VCaP (cell line): ENCODE measurements around the gene RPRM.

Experiments used
- H3K27ac ChIP-seq: fragments of 450-650 bp; 2 replicates; pipeline ENCODE4 v1.5.1; 2017
- TF ChIP-seq, protein P1 (sequence below): fragments of 450-650 bp; conservative IDR thresholded peaks from 2 replicates; pipeline ENCODE4 v1.5.1; 2017; ENCODE audit warnings: mild to moderate bottlenecking, moderate library complexity

RPRM gene

DNA sequence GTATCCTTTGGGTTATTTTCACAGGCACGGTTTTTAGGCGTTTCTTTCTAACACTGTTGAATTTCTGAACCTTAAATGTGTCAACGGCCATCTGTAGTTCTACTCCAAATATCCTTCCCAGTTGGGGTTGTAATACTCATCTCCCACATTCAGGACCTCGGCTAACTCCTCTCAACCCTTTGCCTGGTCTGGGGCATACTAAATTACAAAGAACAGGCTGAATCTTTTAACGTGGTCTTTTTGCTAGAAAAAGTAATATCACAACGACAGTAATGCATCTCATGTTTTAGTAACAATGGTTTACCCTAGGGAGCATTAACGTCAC is 2.1 kb downstream of the RPRM start:
- H3K27ac ChIP-seq: no peak overlapping the region
- TF ChIP-seq, protein P1, sequence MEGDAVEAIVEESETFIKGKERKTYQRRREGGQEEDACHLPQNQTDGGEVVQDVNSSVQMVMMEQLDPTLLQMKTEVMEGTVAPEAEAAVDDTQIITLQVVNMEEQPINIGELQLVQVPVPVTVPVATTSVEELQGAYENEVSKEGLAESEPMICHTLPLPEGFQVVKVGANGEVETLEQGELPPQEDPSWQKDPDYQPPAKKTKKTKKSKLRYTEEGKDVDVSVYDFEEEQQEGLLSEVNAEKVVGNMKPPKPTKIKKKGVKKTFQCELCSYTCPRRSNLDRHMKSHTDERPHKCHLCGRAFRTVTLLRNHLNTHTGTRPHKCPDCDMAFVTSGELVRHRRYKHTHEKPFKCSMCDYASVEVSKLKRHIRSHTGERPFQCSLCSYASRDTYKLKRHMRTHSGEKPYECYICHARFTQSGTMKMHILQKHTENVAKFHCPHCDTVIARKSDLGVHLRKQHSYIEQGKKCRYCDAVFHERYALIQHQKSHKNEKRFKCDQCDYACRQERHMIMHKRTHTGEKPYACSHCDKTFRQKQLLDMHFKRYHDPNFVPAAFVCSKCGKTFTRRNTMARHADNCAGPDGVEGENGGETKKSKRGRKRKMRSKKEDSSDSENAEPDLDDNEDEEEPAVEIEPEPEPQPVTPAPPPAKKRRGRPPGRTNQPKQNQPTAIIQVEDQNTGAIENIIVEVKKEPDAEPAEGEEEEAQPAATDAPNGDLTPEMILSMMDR: no peak

DNA sequence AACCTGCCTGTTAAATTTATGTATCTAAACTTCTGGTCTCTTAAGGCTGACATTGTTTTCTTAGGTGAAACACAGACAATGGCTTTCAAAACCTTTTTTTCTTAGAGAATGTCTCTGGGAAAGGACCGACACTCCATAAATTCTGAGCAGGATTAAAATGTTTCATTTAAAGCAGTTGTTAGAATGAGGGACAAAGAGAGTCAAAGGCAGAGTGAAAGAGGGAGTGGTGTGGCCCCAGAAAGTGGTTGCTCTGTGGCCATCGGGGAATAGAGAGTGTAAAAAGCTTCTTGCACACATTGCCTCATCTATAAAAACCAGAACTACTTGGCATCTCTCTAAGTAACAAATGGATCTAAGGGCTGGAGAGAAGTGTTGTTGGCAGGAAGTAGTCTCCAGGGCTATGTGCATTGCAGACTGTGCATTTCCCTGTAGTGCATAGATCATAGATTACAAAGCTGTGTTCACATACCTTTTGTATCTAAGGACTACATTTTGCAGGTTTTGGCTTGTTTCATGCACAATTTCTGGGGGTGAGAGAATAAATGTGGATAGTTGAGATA is 3.6 kb downstream of the RPRM start:
- TF ChIP-seq, protein P1: no peak
- no peak overlapping the region for H3K27ac ChIP-seq

DNA sequence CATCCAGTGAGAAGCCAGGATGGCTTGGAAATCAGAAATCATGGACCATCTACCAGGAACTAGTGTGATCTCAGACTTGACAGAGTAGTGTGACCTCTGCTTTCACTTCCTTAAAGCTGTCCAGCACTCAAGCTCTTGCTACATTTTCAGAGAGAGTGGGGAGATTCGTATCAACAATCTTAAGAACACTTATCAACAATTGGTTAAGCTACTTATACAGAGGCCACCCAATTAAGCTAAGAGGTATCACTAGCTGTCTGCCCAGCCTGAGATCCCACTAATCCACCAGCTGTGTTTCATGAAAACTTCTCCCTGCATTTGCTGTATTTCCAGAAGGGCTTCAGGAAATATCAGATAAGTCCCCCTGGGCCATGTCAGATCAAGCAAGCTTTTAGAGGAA is 4.2 kb downstream of the RPRM start:
- no peak overlapping the region for H3K27ac ChIP-seq
- TF ChIP-seq, protein P1: no peak

DNA sequence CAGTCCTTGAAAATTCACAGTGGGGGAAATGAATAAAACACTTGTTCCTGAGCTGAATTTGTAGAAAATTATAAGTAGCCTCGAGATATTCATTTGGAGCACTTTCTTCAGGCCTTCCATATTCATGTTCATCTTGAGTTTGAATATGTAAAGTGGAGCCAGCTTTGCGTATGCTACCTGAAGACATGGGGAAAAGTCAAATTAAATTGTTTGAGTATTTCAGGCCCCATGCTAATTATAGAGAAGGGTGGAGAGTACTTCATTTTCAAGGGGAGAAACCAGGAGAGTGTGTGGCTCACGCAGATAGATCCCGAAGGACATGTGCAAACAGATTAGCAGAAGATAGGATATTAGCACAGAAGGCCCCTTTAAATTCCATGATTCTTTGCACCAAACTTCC is 7.7 kb downstream of the RPRM start:
- H3K27ac ChIP-seq: no peak overlapping the region
- TF ChIP-seq, protein P1: no peak

DNA sequence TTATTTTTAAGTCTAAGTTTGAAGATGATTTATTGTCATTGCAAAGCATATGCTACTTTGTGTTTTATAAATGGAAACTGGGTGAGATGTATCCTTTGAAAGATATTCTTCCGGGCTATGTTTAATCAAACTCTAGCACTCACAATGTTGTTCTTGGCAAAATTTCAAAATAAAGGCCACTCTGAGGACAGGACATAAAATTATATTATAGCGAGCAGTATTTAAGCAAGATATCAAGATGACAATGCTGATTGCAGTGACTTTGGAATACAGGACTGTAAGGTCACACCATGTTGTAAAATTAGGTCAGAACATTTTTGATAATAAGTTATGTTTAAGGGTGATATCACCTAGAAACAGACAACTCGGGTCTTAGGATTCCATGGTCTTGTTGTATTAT is 14.2 kb downstream of the RPRM start:
- TF ChIP-seq, protein P1: no peak
- no peak overlapping the region for H3K27ac ChIP-seq

DNA sequence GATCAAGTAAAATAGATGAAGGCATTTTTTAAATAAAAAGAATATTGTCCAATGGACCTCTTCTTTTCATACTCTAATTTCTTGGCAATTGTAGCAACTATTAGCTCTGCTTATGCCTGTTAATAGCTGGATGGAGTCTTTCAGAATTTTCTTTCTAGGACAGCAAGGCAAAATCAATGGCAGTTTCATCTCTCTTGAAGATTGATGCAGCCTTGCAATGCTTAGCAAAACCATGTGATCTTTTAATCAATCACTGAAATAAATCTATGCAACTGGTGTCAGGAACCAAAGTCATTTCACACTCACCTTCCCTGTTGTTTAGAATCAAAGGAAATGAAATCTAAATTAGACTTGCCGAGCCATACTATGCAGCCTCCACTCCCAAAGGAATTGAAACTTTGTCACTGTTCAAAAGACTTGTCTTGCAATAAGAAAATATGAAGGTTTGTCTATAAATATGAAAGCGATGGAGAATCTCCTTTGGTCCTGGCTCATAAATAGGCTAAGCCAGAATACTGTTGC is 16.2 kb downstream of the RPRM start:
- TF ChIP-seq, protein P1: no peak
- H3K27ac ChIP-seq: no peak overlapping the region

DNA sequence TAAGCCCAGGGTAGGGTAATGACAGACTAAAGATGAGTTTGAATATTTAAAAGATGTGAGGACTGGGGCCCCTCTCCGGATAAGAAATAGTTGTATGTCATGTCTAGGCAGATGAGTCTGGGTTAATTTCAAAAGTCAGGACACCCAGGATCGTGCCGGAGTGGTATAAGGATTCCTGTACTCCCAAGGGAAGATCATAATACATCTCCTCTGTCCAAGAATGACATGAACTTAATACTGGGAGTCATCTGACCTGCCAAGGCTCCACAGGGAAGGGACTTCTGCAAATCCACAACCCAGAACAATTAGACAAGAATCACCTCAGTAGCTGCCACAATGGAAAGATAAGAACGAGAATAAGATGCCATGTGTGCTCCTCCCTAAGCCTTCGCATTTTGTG is 17.1 kb downstream of the RPRM start:
- H3K27ac ChIP-seq: no peak overlapping the region
- TF ChIP-seq, protein P1: no peak
